HG03432 (cell line): ENCODE data around the gene TMEM260.

Source experiments
- ATAC-seq: cut with Tn5 transposase; IDR thresholded peaks from one replicate; pipeline ENCODE4 v1.9.1; 2021; ENCODE audit warnings: mild to moderate bottlenecking, moderate library complexity; ENCODE audit not compliant: unreplicated experiment

TMEM260 gene

GRCh38 chr14:56579345-56580220 lies at the start of gene TMEM260:
TMEM260 (plus strand) TSS chr14:56579798; CDS start chr14:56579915, 117 bp downstream.
- ATAC-seq: peak; percentile 94

- no peak for ATAC-seq
Measured at GRCh38 chr14:56532546-56532945, 47.1 kb upstream of the TMEM260 start.

DNA sequence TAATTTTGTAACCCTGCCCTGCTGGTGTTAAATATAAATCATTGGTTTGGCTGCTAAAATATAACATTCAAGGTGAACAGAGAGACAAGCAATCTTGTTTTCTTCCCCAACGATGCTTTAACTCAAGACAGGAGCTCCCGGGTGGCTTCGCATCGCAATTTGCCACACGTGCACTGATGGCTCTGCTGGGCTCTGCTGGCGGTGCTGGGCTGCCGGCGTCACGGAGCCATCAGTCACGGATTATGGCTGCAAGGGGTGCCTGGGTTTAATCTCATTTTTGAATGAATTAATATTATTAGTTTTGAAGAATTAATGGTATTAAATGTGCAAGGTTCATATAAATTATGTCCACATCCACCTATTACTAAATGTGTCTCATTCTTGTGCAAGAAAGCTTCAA lies 44.9 kb upstream of the TMEM260 start:
- no peak for ATAC-seq

DNA sequence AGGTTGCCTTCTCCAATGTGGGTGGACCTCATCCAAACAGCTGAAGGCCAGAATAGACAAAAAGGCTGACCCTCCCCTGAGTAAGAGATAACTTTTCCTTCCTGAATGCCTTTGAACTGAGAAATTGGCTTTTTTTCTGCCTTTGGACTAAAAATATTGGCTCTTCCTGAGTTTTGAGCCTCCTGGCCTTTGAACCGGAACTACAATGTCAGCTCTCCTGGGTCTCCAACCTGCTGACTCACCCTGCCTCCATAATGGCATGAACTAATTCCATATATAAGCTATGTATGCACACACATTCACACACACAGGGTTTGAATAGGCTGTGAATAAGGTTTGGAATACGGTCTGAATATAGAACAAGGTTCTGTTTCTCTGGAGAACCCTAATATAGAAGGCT lies 39.7 kb upstream of the TMEM260 start:
- no peak for ATAC-seq

- no peak for ATAC-seq
Measured at GRCh38 chr14:56543436-56543835, 36.2 kb upstream of the TMEM260 start.

DNA sequence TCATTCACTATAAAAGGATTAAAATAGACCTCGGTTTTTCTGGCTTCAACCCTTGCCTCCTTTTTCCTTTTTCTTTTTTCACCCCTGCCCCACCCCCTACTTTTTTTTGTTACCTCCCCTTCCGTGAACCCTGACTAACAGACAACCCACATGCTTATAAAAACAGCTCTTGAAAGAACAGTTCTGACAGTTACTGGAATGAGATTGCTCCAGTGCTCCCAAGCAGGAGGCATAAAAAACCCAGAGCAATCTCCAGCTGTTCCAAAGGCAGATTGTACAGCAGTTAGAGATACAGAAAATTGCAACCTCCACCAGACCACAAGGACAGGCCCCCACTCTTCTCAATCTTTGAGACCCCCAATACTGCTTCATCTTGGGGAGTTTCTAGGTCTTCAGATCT lies 29.9 kb upstream of the TMEM260 start:
- no peak for ATAC-seq

DNA sequence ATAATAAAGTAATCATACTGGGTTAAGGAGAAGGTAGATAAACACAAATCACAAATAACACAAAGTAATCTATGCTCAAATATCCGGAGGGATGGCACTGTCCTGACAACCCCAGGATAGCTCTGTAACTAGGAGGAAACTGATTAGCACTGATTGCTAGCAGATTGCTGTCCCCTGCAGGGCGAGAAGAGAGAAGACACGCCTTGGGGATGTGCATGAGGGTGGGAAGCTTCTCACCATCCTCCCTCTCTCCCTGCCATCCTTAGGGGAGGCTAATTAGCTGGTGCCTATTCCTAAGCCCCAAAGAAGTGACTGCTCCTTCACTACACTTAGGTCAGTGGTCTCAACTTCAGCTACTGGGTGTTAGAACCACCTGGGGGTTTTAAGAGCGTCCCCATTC lies 27.0 kb upstream of the TMEM260 start:
- ATAC-seq: no peak

- no peak for ATAC-seq
Measured at GRCh38 chr14:56554301-56554700, 25.3 kb upstream of the TMEM260 start.

- no peak for ATAC-seq
Measured at GRCh38 chr14:56555921-56556570, 23.6 kb upstream of the TMEM260 start.

- no peak for ATAC-seq
Measured at GRCh38 chr14:56559182-56559581, 20.4 kb upstream of the TMEM260 start.

- no peak for ATAC-seq
Measured at GRCh38 chr14:56561606-56562005, 18.0 kb upstream of the TMEM260 start.

- no peak for ATAC-seq
Measured at GRCh38 chr14:56562883-56563282, 16.7 kb upstream of the TMEM260 start.

- ATAC-seq: no peak
Measured at GRCh38 chr14:56569174-56569573, 10.4 kb upstream of the TMEM260 start.

- ATAC-seq: no peak
Measured at GRCh38 chr14:56570295-56570694, 9.3 kb upstream of the TMEM260 start.

- ATAC-seq: no peak
Measured at GRCh38 chr14:56580221-56580711, 668 bp downstream of the TMEM260 start.

DNA sequence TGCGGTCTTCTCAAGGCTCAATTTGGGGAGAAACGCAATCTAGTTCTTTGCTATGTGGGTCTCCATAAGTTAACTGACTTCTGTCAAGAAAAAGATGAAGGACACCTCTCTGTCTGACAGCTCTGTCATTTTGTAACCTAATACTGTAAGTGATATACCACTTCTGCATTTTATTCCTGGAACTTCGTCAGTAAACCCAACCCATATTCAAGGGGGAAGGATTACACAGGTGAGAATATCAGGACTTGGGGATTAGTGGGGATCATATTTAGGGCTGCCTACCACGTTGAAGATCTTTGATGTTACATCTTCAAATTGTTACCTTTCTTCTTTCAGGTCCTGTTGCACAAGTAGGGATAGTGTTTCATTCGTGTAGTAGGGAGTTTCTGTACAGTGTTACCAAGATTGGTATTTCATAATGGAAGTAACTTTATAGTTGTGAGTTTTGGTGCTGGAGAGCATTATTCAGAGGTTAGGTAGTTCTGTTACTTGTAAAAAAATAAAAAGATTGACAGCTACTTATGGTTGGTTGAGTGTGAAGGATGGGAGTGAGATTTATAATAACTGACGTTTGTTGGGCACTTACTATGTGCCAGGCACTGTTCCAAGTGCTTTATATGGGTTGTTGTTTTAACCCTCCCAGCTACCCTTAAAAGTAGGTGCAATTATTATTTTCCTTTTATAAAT lies 1.6 kb downstream of the TMEM260 start:
- no peak for ATAC-seq

- ATAC-seq: no peak
Measured at GRCh38 chr14:56585461-56586084, 6.0 kb downstream of the TMEM260 start.

GRCh38 chr14:56587701-56588100 lies 8.1 kb downstream of the TMEM260 start:
- no peak for ATAC-seq

- ATAC-seq: no peak
Measured at GRCh38 chr14:56590535-56590960, 10.9 kb downstream of the TMEM260 start.

- ATAC-seq: no peak
Measured at GRCh38 chr14:56592746-56593544, 13.3 kb downstream of the TMEM260 start.
